GM20000 (cell line): ENCODE results near the gene MTHFD1L.

Experiments used
- DNase-seq: peaks from one replicate; pipeline ENCODE4 v3.0.0; 2012; ENCODE audit warnings: low spot score
- TF ChIP-seq, protein P1 (sequence below): IDR thresholded peaks from 2 replicates; pipeline ENCODE4 v1.5.1; 2012; ENCODE audit warnings: mild to moderate bottlenecking, control low read depth; ENCODE audit errors: extremely low read depth, missing control alignments

Gene MTHFD1L

DNA sequence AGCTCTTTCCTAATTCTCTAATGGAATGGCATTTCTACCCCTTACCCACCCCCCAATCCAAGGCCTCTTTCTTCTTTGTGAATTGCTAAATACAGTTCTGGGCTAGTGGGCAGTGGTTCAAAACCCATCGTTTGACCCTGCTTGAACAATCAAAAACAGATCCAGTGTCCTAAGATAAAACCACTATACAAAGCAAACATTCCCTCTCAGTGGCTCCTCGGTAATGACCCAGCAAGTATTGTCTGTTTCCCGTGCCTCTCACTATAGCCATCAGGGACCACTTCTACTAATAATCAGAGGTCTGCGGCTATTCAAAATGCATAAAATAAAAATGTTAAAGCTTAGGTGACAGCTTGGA is 230.7 kb downstream of the MTHFD1L start:
- TF ChIP-seq, protein P1, sequence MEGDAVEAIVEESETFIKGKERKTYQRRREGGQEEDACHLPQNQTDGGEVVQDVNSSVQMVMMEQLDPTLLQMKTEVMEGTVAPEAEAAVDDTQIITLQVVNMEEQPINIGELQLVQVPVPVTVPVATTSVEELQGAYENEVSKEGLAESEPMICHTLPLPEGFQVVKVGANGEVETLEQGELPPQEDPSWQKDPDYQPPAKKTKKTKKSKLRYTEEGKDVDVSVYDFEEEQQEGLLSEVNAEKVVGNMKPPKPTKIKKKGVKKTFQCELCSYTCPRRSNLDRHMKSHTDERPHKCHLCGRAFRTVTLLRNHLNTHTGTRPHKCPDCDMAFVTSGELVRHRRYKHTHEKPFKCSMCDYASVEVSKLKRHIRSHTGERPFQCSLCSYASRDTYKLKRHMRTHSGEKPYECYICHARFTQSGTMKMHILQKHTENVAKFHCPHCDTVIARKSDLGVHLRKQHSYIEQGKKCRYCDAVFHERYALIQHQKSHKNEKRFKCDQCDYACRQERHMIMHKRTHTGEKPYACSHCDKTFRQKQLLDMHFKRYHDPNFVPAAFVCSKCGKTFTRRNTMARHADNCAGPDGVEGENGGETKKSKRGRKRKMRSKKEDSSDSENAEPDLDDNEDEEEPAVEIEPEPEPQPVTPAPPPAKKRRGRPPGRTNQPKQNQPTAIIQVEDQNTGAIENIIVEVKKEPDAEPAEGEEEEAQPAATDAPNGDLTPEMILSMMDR = no peak
- no peak for DNase-seq

DNA sequence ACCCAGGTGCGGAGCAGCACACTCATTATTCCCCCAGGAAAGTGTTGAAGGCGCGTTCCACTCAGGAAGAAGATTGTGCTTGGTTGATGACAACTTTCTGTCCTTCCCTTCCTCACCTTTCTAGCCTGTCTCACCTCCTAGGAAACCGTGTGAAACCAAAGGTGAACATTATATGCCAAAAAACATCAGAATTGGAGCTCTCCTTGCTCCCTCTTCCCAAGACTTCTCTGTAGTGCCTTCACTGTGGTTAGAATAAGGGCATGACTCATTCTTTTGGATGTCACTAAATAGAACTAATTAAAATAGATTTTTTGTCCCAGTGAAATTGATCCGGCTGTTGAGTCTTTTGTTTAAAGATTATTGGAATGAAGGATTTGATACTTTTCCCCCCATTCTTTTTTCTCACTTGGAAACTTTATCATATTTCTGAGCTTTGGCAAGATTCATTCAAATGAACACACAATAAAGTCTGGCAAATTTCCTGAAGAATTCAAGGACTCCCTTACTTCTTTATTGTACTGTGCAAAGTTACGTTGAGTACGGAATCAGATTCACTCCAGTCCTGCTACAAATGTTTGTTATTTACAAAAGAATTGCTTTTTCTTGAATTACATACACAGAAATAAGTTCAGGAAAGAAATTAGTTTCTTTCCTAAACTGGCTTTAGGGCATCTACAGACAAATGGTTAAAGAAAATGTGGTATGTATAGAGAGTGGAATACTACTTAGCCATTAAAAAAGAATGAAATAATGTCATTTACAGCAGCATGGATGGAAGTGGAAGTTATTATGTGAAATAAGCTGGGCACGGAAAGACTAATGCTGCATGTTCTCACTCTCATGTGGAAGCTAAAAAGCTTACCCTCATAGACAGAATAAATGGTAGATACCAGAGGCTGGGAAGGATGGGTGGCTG is 231.4 kb downstream of the MTHFD1L start:
- DNase-seq = no peak
- TF ChIP-seq, protein P1 = no peak

DNA sequence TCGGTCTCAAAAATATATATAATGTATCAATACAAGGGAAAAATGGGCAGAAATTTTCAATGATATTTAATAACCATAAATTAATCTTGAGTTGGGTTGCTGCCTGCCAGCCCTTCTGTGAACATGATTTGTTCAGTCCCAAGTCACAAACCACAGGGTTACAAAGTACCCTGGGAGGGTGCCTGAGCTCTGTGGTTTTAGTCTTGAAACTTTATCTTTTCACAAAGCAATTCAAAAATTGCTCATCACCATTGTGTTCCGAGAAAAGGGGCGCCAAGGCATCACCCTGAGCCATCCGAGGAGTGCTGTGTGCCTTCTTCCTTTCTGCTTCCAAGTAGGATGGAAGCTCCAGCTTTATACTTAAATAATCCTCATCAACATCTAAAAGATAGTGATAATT is 232.7 kb downstream of the MTHFD1L start:
- TF ChIP-seq, protein P1 = no peak
- DNase-seq = no peak

DNA sequence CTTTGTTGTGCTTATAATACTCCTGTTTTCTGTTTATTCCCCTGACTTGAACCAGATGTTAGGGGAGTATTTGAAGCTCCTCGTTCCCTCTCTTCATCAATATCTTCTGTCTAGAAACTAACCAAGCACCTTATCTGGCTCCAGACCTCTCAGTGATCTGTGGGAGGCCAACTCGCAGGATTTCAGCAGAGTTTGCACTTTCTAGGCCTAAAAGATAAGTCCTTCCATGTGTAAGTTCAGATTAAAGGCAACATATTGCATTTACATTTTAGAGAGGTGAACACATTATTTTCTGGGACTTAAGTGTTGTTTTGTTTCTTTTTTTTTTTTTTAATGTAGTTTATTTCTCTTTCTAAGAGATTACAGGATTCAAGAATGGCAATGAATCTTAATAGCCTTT is 234.8 kb downstream of the MTHFD1L start:
- no peak for DNase-seq
- TF ChIP-seq, protein P1 = no peak

DNA sequence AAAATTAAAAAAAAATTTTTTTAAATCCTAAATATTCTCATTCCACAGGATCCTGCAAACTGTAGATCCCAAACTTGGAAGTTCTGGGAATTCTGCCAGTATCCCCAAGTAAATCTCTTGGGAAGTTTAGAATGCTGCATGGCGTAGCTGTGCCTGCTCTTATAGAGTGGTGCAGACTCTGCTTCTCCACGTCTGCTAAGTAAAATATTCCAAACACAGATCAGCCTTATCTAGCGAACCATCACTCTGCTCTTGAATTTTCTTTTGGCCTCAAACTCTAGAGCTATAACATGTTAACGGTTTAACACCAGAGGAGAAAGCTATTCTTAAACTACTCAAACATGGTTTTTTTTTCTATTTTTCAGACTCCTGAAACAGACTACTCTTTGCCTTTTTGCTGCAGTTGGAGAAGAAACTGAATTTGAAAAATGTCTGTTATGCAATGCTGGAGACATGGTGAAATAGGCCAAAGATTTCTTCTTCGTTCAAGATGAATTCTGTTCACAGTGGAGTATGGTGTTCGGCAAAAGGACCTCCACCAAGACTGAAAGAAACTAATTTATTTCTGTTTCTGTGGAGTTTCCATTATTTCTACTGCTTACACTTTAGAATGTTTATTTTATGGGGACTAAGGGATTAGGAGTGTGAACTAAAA is 235.8 kb downstream of the MTHFD1L start:
- DNase-seq = no peak
- TF ChIP-seq, protein P1 = no peak

DNA sequence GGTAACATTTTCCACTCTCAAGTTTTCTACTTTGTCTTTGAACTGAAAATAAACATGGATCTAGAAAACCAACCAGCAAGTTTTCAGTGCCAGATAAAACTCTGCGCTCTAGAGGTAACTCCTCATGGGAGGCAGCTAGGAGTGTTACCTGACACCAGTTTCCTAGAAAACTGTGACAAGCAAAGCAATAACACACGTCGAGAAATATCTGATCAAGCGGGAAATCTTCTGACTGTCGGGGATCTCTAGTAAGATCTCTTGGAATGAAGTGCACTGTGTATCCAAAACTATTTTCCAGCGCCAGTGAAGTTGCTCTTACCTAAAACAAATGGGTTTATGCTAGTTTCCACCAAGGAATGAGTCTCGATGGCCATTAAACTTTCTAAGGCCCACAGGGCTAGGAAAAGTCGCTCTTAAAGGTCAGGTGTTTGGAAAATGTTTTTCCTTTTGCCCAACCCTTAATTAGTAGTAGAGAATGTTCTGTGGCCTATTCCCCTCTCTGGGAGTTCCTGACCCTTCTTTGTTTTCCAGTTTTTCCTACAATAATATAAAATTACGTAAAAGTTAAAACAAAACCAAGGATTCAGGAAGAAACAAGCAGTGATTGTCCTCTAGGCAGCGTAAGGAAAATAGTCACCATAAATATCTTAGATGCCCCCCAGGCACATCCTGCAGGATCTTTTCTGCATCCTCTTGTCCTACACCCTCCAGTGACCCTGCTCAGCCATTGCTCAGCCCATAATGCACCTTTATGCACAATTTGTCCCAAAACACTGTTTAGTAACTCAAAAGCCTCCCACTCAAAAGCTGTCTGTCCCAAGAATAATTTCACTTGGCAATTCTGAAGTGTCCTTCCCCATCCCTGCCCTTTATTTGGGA is 236.6 kb downstream of the MTHFD1L start:
- DNase-seq = no peak
- TF ChIP-seq, protein P1 = no peak
